Activated B cell treated with CpG ODN at 0.5 μM for 24 hours (primary cell): ENCODE measurements around the gene PIM3. TPM values are rescaled to one million over a fixed set of nuclear protein-coding genes. Genes with fewer than 3 reads are reported as not detected.

Source experiments
- ATAC-seq: fragments of 200-7000 bp; cut with Tn5 transposase; one replicate; pipeline ENCODE4 v1.10.0; 2021; ENCODE audit warnings: low read depth, mild to moderate bottlenecking, moderate library complexity
- CTCF ChIA-PET: fragments of 350-600 bp; sonication (Branson Sonifier 250); formaldehyde crosslinking; loops from one replicate; lab custom pipeline; 2021; ENCODE audit warnings: antibody characterized with exemption; lab: Charles Lee
- POLR2A ChIA-PET: fragments of 350-600 bp; sonication (Branson Sonifier 250); formaldehyde crosslinking; loops from one replicate; lab custom pipeline; 2021; ENCODE audit warnings: antibody characterized with exemption; lab: Charles Lee
- DNase-seq: peaks from one replicate; pipeline ENCODE4 v3.0.0; 2022
- H3K27ac Mint-ChIP-seq: one replicate; pipeline ENCODE4 v1.8.0; 2020; ENCODE audit warnings: mixed read lengths
- H3K27me3 Mint-ChIP-seq: one replicate; pipeline ENCODE4 v1.8.0; 2021; ENCODE audit warnings: mixed read lengths
- H3K36me3 Mint-ChIP-seq: one replicate; pipeline ENCODE4 v1.8.0; 2021; ENCODE audit warnings: low read depth, mixed read lengths
- H3K4me1 Mint-ChIP-seq: one replicate; pipeline ENCODE4 v1.8.0; 2021; ENCODE audit warnings: mixed read lengths
- H3K4me3 Mint-ChIP-seq: one replicate; pipeline ENCODE4 v1.8.0; 2020; ENCODE audit warnings: mild to moderate bottlenecking, mixed read lengths
- H3K9me3 Mint-ChIP-seq: one replicate; pipeline ENCODE4 v1.8.0; 2020; ENCODE audit warnings: mixed read lengths
- CTCF ChIP-seq: fragments of 200-600 bp; IDR thresholded peaks from one replicate; pipeline ENCODE4 v1.8.0; 2022; ENCODE audit warnings: antibody characterized with exemption, mild to moderate bottlenecking
- intact Hi-C: fragments of 100-400 bp; cut with micrococcal nuclease; formaldehyde crosslinking; loops from one replicate; pipeline ENCODE4 v1.15.1; 2024
- total RNA-seq: library from RNA; stranded (reverse); gene quantifications from 2 replicates; pipeline ENCODE4 v1.2.3, GENCODE V29; 2022

PIM3 gene
- total RNA-seq, 1 donor from 2014 or later: 91.7 TPM

DNA sequence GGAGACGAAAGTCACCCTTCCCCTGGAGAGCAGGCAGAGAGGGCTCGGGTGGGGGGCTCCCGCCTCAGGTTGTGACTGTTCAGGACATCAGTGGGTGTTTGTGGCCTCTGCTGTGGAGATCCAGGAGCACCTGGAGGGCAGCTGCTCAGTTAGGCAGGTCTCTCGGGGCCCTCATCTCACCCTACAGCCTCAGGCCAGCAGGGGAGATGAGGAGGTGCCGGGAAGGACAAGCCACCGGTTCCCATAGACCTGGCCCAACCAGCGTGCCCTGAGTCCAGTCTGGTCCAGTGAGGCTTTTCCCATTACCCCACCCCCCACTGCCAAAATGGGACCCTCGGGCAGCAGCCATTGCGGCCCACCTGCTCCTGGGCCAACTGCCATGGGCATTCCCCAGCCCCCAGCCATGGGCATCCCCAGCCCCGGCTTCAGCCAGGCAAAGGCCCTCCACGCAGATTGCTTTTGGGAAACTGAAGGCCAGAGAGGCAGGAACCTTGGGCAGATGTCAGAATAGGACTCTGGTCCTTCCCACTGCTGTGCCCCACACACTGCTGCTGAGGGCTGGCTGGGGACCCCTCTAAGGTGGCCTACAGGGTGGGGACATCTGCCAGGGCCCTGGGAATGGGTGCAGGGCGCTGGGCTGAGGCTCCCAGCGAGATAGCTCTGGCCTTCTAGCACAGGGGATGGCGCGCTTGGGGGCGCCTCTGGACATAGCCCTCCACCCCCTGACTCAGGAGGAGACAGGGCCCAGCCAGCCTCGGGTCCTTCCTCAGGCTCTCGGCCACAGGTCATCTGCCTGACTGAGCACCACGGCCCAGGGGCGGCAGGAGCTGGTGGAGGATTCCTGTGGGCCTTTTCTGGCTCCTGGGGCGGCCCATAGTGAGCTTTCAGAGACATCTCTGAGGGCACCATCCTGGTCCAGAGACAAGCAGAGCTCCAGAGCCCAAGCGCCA is 4.8 kb downstream of the PIM3 start:
- ATAC-seq (no peak), DNase-seq (peak; percentile 17)
- Mint-ChIP-seq H3K9me3 (no peaks in the 10 kb centered on the region), H3K4me1 (peaks cover 54% of the 10 kb centered on the region), H3K36me3 (peaks cover 33% of the 10 kb centered on the region), H3K27ac (peak overlapping the region; percentile 18), H3K27me3 (no peaks in the 10 kb centered on the region), H3K4me3 (no peak overlapping the region)
- ChIA-PET CTCF (no interaction called here), POLR2A (interaction anchor here (0.9 to 18.9 kb wide), 3 partner anchors 28 to 230 kb away, joined by 4 to 828 read pairs (median 6); no protein-coding TSS in a partner anchor)
- intact Hi-C loops: loop anchor here (10.0 kb wide), 1 partner anchor 579 kb away; the partner anchor contains the start of gene KLHDC7B
- TF ChIP-seq CTCF: no peak

- ATAC-seq (no peak), DNase-seq (peak; percentile 16)
- H3K27me3 Mint-ChIP-seq: no peaks in the 10 kb centered on the region
- intact Hi-C loops: loop anchor here (10.0 kb wide), 1 partner anchor 579 kb away; the partner anchor contains the start of gene KLHDC7B
- H3K27ac Mint-ChIP-seq: peak overlapping the region; percentile 18
- CTCF ChIA-PET: interaction anchor here (1.5 kb wide), 1 partner anchor 64 kb away, joined by 8 read pairs; no protein-coding TSS in a partner anchor
- POLR2A ChIA-PET: interaction anchor here (0.9 to 18.9 kb wide), 5 partner anchors 20 to 229 kb away, joined by 3 to 828 read pairs (median 6); no protein-coding TSS in a partner anchor
- peaks cover 62% of the 10 kb centered on the region for H3K4me1 Mint-ChIP-seq
- TF ChIP-seq CTCF: no peak
- no peaks in the 10 kb centered on the region for H3K9me3 Mint-ChIP-seq
- no peak overlapping the region for H3K4me3 Mint-ChIP-seq
- peaks cover 33% of the 10 kb centered on the region for H3K36me3 Mint-ChIP-seq
These were observed 5.6 kb downstream of the PIM3 start for GRCh38 chr22:49966041-49966773.

- Mint-ChIP-seq H3K36me3 (peaks cover 27% of the 10 kb centered on the region), H3K27me3 (no peaks in the 10 kb centered on the region), H3K4me3 (peak overlapping the region; percentile 48), H3K9me3 (no peaks in the 10 kb centered on the region), H3K27ac (peak overlapping the region; percentile 61), H3K4me1 (peaks cover 63% of the 10 kb centered on the region)
- TF ChIP-seq CTCF: no peak
- CTCF ChIA-PET: interaction anchor here (1.1 to 1.5 kb wide), 2 partner anchors 36 to 63 kb away, joined by 4 to 8 read pairs; no protein-coding TSS in a partner anchor
- ATAC-seq (peak; percentile 7), DNase-seq (peak; percentile 49)
- POLR2A ChIA-PET: interaction anchor here (0.6 to 18.9 kb wide), 12 partner anchors 10 to 225 kb away, joined by 3 to 828 read pairs (median 4); partner anchors contain the start of gene IL17REL
- intact Hi-C loops: loop anchor here (10.0 kb wide), 1 partner anchor 578 kb away; the partner anchor contains the start of gene KLHDC7B
These were observed 6.5 kb downstream of the PIM3 start for GRCh38 chr22:49966774-49967705.

DNA sequence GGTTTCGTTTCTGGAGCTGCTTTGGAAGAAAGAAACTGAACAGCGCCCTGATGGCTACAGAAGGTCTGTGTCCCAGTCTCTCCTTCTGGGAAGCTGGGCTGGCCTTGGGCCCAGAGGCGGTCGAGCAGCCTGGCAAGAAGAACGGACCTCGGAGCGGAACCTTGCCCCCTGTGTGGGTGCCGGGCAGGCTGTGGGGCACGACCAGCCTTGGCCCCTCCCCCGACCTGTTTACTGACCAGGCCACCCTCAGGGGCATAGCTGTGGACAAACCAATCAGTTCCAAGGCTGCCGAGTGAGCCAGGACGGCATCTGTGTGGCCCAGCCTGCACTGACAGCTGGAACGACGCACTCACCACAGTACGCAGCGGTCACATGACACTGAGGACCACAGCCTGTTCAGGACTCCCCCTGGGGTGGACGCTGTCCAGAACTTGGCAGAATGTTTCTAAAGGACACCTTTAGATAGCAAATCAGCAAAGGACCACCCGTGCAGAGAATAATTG is 7.2 kb downstream of the PIM3 start:
- TF ChIP-seq CTCF: no peak
- Mint-ChIP-seq H3K27me3 (no peaks in the 10 kb centered on the region), H3K9me3 (no peaks in the 10 kb centered on the region), H3K4me1 (peaks cover 59% of the 10 kb centered on the region), H3K4me3 (peak overlapping the region; percentile 48), H3K27ac (peak overlapping the region; percentile 50), H3K36me3 (peaks cover 24% of the 10 kb centered on the region)
- CTCF ChIA-PET: interaction anchor here (1.1 to 1.5 kb wide), 2 partner anchors 37 to 63 kb away, joined by 4 to 8 read pairs; no protein-coding TSS in a partner anchor
- ATAC-seq (no peak), DNase-seq (no peak)
- POLR2A ChIA-PET: interaction anchor here (0.9 to 18.9 kb wide), 7 partner anchors 15 to 225 kb away, joined by 3 to 828 read pairs (median 4); partner anchors contain the start of gene IL17REL
- intact Hi-C loops: loop anchor here (10.0 kb wide), 1 partner anchor 577 kb away; the partner anchor contains the start of gene KLHDC7B
